HG02588 (cell line): ENCODE measurements around the gene ZNF763.
"Not testable (repeated sequence)": the region's sequence is repeated elsewhere in the genome, so short reads cannot be mapped to it uniquely, and the experiment has no call there.

Experiments
- ATAC-seq: cut with Tn5 transposase; IDR thresholded peaks from one replicate; pipeline ENCODE4 v1.9.1; 2021; ENCODE audit warnings: mild to moderate bottlenecking, moderate library complexity; ENCODE audit not compliant: unreplicated experiment

Gene ZNF763

GRCh38 chr19:11971041-11971440 is 6.2 kb downstream of the ZNF763 start:
- ATAC-seq: no peak

- ATAC-seq: no peak
Observed at GRCh38 chr19:11973019-11973810, 8.4 kb downstream of the ZNF763 start.

GRCh38 chr19:11978492-11979100 is 13.8 kb downstream of the ZNF763 start:
- ATAC-seq: no peak

- no peak for ATAC-seq
Observed at GRCh38 chr19:11979527-11979926, 14.7 kb downstream of the ZNF763 start.

- no peak for ATAC-seq
Observed at GRCh38 chr19:11982526-11982925, 17.7 kb downstream of the ZNF763 start.

GRCh38 chr19:11984986-11985385 is 20.1 kb downstream of the ZNF763 start:
- ATAC-seq: no peak

GRCh38 chr19:11986754-11987153 is 21.9 kb downstream of the ZNF763 start:
- no peak for ATAC-seq

- ATAC-seq: peak; percentile 79
Observed at GRCh38 chr19:11987405-11988281, 22.8 kb downstream of the ZNF763 start.

GRCh38 chr19:11989112-11989456 is 24.2 kb downstream of the ZNF763 start:
- ATAC-seq: no peak

- not testable (repeated sequence) for ATAC-seq
Observed at GRCh38 chr19:11991921-11992320, 27.1 kb downstream of the ZNF763 start.

GRCh38 chr19:11995174-11995573 is 30.3 kb downstream of the ZNF763 start:
- no peak for ATAC-seq

GRCh38 chr19:12000152-12000981 is 35.5 kb downstream of the ZNF763 start:
- no peak for ATAC-seq

GRCh38 chr19:12015015-12015752 is 50.3 kb downstream of the ZNF763 start:
- no peak for ATAC-seq

GRCh38 chr19:12015753-12016116 is 50.9 kb downstream of the ZNF763 start:
- ATAC-seq: no peak
